Measurements from ENCODE around the gene MED16. TPM values are rescaled to one million over a fixed set of nuclear protein-coding genes. Genes with fewer than 3 reads are reported as not detected.
A peak's percentile ranks its signal among the peaks of the same experiment; 100 is the strongest.

The MED16 gene
- total RNA-seq, 1 experiment from 2014 or later: 20.8 TPM

DNA sequence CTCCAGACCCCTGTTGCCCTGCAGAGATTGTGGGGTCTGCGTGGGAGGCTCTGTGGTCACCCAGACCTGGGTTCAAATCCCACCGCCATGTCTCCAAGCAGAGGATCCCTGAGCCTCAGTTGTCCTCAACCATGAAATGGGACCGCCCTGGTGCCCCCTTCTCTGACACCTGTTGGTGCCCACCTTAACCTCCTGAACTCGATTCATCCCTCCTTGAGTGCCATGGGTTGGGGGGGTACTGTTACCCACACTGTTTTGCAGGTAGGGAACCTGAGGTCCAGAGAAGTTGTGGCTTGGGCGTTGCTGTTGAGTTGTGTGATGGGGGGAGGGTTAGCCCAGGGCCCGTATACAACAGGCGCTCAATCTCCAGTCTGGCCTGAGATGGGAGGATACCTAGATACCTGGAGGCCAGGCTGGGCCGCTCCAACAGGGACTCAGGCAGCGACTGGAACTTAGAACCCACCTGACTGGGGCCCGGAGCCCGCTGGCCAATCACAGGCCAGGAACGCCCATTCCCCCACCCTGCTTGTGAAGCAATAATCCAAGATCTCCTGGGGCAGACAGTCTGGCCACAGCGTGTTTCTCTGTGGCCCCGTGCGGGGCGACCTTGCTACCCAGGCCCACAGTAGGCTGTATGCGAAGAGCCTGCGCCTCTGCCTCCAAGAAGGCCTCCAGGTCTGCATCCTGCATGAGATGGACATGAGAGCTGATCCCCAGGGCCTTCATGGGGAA lies 35.6 kb upstream of the MED16 start:
- DNase-seq (ENCODE audit: low read depth): no peak

DNA sequence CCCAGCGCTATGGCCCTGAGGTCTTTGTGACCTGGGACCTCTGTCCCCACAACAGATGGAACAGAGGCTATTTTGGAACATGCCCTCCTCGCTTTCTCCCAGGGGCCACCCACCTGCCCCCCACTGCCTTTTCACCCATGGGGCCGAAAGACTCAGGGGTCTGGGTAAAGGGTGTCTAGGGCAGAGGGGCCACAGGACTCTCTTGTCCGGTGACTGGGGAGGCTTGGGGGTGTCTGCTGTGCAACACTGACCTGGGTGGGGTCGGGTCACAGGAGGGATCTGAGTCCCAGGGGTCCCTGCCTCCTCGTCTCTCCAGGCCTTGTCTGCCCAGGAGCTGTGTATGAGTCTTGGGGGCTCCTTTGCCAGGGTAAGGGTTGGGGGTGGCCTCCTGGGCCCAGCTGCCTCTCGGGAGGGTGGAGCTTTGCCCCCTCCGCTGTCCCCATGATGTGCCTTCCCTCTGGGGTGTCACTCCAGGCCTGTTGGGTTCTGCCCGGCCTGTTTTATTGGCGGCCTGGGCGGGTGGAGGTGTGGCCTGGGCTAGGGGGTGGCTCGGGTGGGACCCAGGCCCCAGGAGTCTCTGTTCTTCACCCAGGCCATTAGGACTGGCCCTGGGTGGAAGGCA lies 34.9 kb upstream of the MED16 start:
- no peak for DNase-seq (ENCODE audit: low read depth)

DNA sequence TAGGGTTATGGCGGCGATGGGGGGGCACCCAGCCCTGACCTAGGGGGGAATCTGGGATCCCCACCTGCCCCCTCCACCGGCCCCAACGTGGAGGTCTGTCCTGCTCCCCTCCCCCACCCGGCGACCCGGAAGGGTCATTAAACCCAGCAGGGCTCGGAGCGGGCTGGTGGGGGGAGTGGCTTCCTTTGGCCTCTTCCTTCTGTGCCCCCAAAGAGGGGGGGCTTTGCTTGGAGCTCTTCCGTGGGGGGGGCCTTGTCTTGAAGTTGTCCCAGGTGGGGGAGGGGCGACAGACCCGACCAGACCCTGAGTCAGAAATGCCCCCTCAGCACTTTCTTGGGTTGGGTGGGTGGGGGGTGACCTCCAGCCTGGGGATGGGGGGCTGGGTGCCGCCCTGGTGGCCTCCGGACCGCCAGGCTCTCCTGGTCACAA lies 34.4 kb upstream of the MED16 start:
- DNase-seq (ENCODE audit: low read depth): no peak

DNA sequence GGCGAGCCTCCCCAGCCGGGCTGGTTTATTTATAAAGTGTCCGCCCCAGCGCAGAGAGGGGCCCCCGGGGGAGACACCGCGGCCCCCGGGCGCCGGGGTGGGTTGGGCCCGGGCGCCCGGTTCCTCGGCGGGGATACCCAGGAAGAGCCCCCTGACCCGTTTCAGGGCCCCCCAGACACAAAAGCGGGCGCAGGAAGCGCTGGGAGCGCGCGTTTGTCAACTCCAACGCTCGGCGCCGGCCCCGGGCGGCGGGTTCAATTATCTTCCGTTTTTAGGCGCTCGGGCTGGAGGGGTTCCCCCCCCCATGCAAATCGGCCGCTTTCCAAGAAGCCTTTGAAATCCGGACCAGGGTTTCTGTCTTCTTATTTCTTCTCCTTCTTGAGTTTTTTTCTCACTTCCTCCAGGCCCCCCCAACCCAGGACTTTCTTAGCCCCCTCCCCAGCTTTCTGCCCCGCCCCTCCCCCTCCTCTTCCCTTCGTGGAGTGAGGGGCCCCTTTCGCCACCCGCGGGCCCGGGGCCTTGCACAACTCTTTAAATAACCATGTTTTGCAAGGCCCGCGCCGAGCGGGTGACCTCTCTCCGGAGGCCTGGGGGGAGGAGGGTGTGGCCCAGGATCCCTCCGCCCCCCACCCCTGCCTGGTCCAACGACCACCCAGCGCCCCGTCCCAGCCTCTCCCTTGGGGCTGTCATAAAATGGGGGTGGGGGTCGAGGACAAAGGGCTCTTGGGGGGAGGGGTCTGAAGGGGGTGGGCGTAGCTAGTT lies 33.8 kb upstream of the MED16 start:
- DNase-seq (ENCODE audit: low read depth): no peak

DNA sequence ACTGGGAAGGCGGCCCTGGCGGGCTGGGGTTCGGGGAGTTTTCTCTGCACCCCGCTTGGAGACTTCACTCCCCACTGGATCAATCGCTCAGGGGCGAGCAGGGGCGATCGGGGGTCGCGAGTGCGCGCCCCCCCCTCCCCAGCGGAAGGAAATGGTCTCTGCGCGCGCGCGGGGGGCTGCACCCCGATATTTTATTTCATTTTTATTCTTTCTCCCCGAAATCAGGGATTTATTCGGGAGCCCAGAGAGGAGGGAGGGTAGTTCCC lies 33.3 kb upstream of the MED16 start:
- no peak for DNase-seq (ENCODE audit: low read depth)

DNA sequence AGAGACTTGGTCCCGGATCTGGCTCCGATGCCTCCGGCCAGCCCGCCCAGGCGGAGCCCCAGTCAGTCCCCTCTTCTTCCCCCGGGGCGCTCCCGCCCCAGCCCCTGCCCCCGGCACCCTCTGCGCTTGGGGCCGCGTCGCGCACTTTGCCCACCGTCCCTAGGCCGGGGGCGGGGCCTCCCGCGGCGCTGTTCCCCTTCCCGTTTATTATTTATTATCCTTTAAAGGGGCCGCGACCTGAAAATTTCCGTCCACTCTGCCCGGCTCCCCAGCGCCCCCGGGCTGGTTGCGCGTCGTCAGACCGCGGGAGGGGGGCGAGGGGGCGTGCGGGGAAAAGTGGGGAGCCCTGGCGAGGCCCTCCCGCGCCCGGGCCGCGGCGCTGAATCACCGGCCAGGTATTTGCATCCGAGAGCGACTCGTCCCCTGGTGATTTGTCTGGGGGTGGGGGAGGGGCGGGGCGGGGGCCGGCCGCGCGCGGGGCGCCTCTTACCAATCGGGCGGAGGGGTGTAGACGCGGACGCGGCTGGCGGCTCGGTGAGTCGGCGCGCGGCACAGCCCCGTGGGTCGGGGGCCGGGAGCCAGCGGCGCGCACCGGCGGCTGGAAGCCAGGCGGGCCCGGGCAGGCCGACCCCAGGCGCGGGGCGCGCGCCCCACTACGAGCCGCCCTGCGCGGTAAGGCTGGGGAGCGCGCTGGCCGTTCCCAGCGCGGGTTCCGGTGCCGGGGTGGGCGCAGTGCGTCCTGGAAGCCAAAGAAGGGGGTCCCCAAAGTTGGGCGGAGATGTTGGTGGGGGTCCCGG lies 32.7 kb upstream of the MED16 start, which contains the start of gene ARID3A:
TSS of gene ARID3A (plus strand) at position 510 of the 797 bp plus-strand sequence. CDS start 3,494 bp downstream, outside the sequence.
- DNase-seq (ENCODE audit: low read depth): peak; percentile 75

DNA sequence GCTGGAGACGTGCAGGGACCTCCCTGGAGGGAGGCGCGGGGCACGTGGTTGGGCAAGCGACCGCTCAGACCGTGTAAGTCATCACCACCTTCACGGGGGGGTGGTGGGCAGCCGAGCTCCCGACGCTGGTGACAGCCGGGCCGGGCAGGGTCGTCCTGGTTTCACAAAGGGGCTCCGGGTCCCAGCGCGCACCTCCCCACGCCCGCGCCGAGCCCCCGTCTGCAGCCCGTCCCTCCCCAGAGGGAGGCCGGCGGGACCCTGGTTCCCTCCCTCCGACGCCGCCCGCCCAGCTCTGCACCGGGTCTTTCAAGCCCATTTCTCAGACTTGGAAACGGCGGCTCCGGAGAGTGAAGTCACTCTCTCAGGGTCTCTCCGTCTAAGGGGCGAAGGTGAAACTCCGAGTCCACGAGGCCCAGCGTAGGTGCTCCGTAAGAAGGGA lies 32.1 kb upstream of the MED16 start:
- DNase-seq (ENCODE audit: low read depth): peak; percentile 50

DNA sequence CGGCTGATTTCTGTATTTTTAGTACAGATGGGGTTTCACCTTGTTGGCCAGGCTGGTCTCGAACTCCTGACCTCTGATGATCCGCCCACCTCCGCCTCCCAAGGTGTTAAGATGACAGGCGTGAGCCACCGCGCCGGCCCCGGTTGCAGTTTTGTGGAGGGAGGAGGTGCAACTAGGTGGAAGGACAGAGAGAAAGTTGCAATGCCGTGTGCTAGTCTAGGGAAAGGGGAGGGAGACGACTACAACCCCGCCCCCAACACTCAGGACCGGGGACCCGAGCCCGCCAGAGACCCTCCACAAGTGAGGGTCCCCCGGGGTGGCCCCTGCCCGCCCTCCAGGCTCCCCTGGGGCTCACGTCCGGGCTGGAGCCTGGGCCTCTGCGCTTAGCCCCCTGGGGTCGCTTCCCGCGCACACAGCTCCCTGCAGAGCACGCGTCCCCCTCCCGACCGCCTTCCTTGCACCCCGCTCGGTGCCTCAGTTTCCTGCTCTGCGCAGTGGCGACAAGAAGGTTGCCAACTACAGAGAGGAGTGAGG lies 31.6 kb upstream of the MED16 start:
- no peak for DNase-seq (ENCODE audit: low read depth)

DNA sequence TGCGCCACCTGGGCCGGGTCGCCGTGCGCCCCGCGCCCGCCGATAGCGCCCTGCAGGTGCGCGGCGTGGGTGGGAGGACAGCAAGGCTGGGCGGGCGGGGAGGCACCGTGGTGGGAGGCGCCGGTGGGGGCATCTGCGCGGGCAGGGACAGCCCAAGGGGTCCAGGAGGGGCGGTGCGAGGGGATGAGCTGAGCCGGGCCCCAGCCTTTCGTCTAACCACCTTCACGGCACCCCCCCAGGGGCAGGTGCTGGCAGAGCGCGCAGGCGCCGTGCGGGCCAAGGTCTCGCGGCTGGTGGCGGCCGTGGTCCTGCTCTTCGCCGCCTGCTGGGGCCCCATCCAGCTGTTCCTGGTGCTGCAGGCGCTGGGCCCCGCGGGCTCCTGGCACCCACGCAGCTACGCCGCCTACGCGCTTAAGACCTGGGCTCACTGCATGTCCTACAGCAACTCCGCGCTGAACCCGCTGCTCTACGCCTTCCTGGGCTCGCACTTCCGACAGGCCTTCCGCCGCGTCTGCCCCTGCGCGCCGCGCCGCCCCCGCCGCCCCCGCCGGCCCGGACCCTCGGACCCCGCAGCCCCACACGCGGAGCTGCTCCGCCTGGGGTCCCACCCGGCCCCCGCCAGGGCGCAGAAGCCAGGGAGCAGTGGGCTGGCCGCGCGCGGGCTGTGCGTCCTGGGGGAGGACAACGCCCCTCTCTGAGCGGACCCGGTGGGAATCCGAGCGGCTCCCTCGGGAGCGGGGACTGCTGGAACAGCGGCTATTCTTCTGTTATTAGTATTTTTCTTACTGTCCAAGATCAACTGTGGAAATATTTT lies 27.3 kb upstream of the MED16 start:
- DNase-seq (ENCODE audit: low read depth): no peak

DNA sequence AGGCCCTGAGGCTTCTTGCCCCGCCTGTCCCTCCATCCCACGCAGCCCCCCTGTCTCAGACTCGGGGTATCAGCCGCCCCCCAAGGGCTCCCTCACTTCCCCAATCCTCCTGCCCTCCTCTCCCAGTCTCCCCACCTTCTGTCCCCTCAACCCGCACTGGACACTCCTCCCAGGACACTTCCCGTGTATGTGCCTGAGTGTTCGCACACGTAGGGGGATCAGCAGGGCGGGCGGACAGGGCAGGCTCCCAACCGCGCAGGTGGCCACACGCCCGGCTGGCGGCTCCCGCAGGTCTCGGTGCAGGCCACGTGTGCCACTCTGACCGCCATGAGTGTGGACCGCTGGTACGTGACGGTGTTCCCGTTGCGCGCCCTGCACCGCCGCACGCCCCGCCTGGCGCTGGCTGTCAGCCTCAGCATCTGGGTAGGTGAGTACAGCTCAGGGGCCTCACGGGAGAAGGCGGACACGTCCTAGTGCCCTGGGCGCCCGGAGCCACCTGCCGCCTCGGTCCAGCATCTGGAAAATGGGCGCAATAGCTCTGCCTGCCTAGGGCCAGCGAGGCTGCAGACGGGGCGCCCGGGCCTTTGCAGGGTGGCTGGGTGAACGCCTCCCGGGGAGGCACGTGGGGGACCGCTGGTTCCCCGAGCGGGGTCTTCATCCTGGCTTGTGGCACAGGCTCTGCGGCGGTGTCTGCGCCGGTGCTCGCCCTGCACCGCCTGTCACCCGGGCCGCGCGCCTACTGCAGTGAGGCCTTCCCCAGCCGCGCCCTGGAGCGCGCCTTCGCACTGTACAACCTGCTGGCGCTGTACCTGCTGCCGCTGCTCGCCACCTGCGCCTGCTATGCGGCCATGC lies 26.4 kb upstream of the MED16 start:
- DNase-seq (ENCODE audit: low read depth): no peak

DNA sequence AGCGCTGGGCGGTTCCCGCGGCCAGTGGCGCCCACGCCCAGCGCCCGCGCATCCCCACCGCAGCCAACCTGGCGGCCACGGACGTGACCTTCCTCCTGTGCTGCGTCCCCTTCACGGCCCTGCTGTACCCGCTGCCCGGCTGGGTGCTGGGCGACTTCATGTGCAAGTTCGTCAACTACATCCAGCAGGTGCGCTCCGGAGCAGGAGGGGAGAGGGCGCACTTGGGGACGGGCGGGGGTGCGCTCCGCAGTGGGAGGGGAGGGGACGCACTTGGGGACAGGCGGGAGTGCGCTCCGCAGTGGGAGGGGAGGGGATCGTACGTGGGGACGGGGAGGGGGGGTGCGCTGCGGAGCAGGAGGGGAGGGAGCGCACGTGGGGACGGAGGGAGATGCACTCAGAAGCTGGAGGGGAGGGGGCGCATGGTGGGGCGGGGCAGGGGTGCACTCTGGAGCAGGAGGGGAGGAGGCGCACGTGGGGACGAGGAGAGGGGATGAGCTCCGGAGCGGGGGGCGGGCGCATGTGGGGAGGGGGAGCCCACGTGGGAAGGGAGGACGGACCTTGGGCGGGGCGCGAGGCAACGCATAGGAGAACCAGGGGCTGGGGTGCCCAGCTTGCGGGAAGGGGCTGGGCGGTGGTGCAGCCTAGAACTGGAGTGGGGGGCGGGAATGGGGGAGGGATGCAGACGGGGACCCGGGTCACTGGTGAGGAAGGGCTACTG lies 25.7 kb upstream of the MED16 start:
- DNase-seq (ENCODE audit: low read depth): no peak

DNA sequence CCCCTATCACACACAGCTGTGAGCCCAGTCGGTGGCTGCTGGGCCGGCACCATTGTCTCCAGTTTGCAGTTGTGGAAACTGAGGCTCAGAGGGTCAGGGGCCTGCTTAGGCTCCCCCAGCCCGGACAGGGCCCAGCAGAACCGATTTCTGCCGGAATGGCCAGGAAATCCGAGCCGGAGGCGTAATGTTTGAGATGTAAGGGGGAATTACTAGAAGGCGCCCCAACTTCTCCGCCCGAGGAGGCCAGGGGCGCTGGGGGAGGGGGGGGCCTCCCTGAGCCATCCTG lies 25.1 kb upstream of the MED16 start:
- DNase-seq (ENCODE audit: low read depth): no peak

DNA sequence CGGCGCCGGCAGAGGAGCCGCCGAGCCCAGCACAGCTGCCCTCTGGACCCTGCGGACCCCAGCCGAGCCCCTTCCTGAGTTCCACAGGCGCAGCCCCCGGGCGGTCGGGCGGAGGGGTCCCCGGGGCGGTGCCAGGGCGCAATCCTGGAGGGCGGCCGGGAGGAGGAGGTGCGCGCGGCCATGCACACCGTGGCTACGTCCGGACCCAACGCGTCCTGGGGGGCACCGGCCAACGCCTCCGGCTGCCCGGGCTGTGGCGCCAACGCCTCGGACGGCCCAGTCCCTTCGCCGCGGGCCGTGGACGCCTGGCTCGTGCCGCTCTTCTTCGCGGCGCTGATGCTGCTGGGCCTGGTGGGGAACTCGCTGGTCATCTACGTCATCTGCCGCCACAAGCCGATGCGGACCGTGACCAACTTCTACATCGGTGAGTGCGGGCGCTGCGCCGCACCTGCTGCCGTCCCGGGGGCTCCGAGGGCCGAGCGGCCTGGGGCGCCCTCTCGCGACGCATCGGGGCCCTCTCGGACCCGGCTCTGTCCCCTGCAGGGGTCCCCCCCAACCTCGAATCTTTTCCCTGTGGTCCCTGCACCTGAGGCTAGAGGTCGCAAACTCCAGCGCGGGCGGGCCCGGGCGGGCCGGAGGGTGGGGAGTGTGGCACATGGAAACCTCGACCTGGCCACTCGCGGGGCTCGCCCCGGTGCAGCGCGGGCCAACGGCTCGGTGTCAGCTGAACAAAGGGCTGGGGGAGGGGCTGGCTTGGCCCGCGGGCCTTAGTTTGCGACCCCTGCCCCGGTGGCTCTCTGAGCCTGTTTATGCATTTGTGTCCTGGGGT lies 24.6 kb upstream of the MED16 start, which contains the start of gene KISS1R:
TSS of gene KISS1R (plus strand) at position 11 of the 829 bp plus-strand sequence. CDS start at position 181, 170 bp downstream.
- peak; percentile 46 for DNase-seq (ENCODE audit: low read depth)

DNA sequence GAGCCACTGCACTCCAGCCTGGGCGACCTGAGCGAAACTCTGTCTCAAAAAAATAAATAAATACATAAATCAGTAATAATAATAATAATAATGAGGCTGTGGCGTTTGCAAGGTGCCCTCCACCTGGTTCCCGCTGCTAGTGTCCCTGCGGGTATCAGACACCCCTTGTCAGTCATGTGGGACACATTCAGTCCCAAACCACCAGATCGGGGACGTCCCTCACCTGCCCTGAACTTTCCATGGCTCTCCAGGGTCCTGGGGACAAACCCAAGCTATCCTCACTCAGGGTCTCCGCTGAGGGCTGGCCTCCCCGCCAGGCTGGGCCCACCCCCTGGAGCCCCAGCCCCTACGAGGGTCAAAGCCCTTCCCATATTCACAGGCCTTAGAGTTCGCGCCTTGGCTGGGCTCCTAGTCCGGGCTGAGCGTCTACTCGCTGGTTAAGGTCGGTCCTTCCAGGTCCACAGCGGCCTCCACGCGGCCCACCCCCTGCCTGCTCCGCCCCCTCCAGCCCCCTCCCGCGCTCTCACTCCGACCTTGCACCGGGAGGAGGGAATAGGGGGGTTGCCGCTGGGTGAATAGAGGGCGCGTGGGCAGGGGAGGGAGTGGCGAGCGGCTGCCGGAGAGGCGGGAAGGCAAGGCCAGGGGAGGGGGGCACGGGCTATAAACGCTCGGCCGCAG lies 23.8 kb upstream of the MED16 start:
- DNase-seq (ENCODE audit: low read depth): no peak

DNA sequence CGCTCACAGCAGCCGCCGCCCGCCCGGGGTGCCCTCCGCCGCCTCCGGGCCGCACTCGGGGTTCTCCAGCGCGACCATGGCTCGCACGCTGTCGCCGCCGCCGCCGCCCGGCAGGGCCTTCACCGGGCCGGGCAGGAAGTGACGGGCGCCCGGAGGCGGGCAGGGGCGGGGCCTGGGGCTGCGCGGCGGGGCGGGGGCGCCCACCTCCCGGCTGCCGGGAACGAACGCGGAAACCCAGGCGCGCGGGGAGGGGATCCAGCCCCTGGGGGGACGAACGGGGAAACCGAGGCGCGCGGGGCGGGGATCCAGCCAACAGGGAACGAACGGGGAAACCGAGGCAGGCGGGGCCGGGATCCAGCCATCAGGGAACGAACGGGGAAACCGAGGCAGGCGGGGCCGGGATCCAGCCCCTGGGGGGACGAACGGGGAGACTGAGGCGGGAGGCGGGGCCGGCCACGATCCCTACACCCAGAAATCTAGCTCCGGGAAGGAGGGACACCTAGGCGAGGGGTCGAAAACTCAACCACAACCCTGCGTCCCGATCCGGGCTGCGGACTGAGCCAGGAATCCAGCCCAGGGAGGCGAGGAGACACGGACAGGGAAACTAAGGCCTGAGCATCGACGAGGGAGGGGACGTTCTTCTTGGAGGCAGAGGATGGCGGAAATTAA lies 20.2 kb upstream of the MED16 start, which contains the start of gene R3HDM4:
TSS of gene R3HDM4 (minus strand) at position 140 of the 669 bp plus-strand sequence. CDS start at position 78, 62 bp downstream.
- DNase-seq (ENCODE audit: low read depth): no peak

DNA sequence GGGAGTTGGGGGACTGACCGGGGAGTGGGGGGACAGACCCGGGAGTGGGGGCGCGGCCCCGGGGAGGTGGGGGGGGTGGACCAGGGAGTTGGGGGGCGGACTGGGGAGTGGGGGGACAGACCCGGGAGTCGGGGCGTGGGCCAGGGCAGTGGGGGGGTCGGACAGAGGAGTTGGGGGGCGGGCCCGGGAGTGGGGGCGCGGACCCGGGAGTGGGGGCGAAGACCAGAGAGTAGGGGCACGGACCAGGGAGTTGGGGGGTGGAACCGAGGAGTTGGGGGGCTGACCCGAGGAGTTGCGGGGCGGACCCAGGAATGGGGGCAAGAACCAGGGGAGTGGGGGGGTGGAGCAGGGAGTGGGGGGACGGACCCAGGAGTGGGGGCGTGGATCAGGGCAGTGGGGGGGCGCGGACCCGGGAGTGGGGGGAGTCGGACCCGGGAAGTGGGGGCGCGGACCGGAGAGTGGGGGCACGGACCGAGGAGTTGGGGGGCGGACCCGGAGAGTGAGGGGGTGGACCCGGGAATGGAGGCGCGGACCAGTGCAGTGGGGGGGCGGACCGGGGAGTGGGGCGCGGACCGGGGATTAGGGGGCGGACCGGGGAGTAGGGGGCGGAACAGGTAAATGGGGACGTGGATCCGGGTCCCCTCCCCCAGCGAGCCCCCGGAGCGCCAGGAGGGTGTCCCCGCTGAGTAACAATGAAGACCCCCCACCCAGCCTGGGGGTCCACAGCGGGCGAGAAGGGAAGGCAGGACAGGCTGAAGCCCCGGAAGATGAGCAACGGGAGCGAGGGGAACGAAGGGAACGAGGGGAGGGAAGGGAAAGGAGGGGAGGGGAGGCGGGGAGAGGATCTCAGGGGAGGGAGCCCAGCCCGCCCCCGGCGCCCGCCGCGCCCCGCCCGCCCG lies 19.4 kb upstream of the MED16 start:
- DNase-seq (ENCODE audit: low read depth): no peak

Measured in HT1080 (cell line).